ENCODE measurements around the gene USP7.

- TF ChIP-seq CTCF (IDR thresholded peaks at IDR 0.05) (no peak), EP300 (IDR thresholded peaks at IDR 0.05) (no peak), POLR2A (IDR thresholded peaks at IDR 0.05; ENCODE audit: low read depth) (no peak)
Observed at GRCh38 chr16:8874388-8874787, 89.3 kb downstream of the USP7 start.

Measured in esophagus muscularis mucosa (tissue), 4 donors.